ENCODE data around the gene ANOS1.

GRCh38 chrX:8668813-8669212 lies 63.1 kb downstream of the ANOS1 start:
- TF ChIP-seq, protein P1, sequence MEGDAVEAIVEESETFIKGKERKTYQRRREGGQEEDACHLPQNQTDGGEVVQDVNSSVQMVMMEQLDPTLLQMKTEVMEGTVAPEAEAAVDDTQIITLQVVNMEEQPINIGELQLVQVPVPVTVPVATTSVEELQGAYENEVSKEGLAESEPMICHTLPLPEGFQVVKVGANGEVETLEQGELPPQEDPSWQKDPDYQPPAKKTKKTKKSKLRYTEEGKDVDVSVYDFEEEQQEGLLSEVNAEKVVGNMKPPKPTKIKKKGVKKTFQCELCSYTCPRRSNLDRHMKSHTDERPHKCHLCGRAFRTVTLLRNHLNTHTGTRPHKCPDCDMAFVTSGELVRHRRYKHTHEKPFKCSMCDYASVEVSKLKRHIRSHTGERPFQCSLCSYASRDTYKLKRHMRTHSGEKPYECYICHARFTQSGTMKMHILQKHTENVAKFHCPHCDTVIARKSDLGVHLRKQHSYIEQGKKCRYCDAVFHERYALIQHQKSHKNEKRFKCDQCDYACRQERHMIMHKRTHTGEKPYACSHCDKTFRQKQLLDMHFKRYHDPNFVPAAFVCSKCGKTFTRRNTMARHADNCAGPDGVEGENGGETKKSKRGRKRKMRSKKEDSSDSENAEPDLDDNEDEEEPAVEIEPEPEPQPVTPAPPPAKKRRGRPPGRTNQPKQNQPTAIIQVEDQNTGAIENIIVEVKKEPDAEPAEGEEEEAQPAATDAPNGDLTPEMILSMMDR (IDR thresholded peaks at IDR 0.05; ENCODE audit: insufficient read depth, low read length) = no peak
- TF ChIP-seq, protein P2, sequence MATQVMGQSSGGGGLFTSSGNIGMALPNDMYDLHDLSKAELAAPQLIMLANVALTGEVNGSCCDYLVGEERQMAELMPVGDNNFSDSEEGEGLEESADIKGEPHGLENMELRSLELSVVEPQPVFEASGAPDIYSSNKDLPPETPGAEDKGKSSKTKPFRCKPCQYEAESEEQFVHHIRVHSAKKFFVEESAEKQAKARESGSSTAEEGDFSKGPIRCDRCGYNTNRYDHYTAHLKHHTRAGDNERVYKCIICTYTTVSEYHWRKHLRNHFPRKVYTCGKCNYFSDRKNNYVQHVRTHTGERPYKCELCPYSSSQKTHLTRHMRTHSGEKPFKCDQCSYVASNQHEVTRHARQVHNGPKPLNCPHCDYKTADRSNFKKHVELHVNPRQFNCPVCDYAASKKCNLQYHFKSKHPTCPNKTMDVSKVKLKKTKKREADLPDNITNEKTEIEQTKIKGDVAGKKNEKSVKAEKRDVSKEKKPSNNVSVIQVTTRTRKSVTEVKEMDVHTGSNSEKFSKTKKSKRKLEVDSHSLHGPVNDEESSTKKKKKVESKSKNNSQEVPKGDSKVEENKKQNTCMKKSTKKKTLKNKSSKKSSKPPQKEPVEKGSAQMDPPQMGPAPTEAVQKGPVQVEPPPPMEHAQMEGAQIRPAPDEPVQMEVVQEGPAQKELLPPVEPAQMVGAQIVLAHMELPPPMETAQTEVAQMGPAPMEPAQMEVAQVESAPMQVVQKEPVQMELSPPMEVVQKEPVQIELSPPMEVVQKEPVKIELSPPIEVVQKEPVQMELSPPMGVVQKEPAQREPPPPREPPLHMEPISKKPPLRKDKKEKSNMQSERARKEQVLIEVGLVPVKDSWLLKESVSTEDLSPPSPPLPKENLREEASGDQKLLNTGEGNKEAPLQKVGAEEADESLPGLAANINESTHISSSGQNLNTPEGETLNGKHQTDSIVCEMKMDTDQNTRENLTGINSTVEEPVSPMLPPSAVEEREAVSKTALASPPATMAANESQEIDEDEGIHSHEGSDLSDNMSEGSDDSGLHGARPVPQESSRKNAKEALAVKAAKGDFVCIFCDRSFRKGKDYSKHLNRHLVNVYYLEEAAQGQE (IDR thresholded peaks at IDR 0.05; ENCODE audit: insufficient replicate concordance, low read depth) = no peak
